Muscle of leg (tissue), 11 donors: ENCODE measurements around the gene TPM1. TPM values are rescaled to one million over a fixed set of nuclear protein-coding genes. Genes with fewer than 3 reads are reported as not detected.

Source experiments
- DNase-seq: peaks from one replicate; pipeline ENCODE4 v3.0.0; 2013
- H3K27ac ChIP-seq: one replicate; pipeline ENCODE4 v1.5.1; 2013; ENCODE audit warnings: mild to moderate bottlenecking, low read length, control low read depth
- H3K27me3 ChIP-seq: one replicate; pipeline ENCODE4 v1.6.1; 2013; ENCODE audit warnings: low read length; ENCODE audit not compliant: control insufficient read depth, insufficient read depth
- H3K36me3 ChIP-seq: one replicate; pipeline ENCODE4 v1.6.1; 2013; ENCODE audit warnings: low read length; ENCODE audit not compliant: control insufficient read depth, insufficient read depth
- H3K4me1 ChIP-seq: one replicate; pipeline ENCODE4 v1.6.1; 2013; ENCODE audit warnings: low read length; ENCODE audit not compliant: control insufficient read depth, insufficient read depth
- H3K4me3 ChIP-seq: one replicate; pipeline ENCODE4 v1.5.1; 2013; ENCODE audit warnings: low read length, control low read depth
- H3K9me3 ChIP-seq: replicated peaks from 2 replicates; pipeline ENCODE4 v1.6.1; 2013; ENCODE audit warnings: low read depth, low read length; ENCODE audit not compliant: control insufficient read depth
- WGBS: methylation state at CpG from one replicate; pipeline ENCODE4 v1.1.5; 2013; ENCODE audit warnings: missing lambda C conversion rate; ENCODE audit not compliant: insufficient coverage; 5-methylcytosine and 5-hydroxymethylcytosine counted together
- polyA plus RNA-seq, 8 donors: library from polyadenylated mRNA; unstranded; fragments of 120-200 nt; gene quantifications; one replicate each; pipeline versions ENCODE4 v1.2.1 to v1.2.3, GENCODE V29; 2013; ENCODE audit warnings: inconsistent platforms in 1 of 8, low replicate concordance in 1 of 8; ENCODE audit not compliant: insufficient read length in 8 of 8, insufficient read depth in 1 of 8
- total RNA-seq: library from RNA; stranded (reverse); fragments of 120-200 nt; gene quantifications from one replicate; pipeline ENCODE4 v1.2.4, GENCODE V29; 2013

The TPM1 gene
- total and polyA plus RNA-seq, 9 donors, result 1,893 to 5,870 (median 4,342) TPM

DNA sequence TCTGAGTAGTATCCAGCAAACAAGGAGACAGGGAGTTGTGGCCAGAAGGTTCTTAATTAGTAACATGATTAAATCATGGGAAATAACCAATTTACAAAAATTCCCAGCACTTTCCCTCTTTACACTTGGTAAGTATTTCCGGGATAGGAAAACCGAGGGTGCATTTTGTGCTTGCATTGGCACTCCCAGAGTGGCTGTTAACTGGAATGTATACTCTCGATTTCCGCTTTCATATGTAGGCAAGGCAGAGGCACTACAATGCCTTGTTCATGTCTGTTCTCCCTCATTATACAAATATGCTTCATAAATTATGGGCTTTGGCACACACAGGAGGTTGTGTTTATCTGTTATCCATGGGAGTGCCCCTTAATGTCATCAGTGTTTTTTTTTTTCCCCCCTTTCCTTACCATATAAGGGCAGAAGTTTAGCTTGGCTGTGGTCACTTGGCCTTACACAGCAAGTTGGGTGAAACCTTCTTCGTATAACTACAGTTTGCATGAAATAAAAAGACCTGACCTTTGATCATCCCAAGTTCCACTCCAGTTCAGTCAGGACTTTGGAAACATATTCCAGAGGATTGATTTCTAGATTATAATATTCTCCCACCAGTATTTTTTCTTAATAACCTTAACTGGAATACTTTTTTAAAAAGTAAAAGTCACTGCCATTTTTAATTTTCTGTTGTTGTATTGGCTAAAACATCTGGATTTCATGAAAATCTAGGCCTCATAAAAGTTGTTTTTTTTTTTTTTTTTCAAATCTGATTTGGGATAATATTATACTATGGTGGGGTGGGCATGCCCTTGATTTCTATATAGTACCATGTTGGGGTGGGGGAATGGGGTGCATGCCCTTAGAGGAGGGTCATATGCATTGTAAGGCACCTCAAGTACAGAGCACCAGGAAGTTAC is 8.9 kb downstream of the TPM1 start:
- Histone ChIP-seq H3K27ac (peak overlapping the region; percentile 49), H3K27me3 (peaks cover 3% of the 10 kb centered on the region), H3K4me1 (peaks cover 48% of the 10 kb centered on the region), H3K36me3 (peaks cover 31% of the 10 kb centered on the region), H3K4me3 (no peak overlapping the region), H3K9me3 (no peaks in the 10 kb centered on the region)
- peak; percentile 43 for DNase-seq
- 69% methylated on average over 3 of the region's 5 CpGs for WGBS

DNA sequence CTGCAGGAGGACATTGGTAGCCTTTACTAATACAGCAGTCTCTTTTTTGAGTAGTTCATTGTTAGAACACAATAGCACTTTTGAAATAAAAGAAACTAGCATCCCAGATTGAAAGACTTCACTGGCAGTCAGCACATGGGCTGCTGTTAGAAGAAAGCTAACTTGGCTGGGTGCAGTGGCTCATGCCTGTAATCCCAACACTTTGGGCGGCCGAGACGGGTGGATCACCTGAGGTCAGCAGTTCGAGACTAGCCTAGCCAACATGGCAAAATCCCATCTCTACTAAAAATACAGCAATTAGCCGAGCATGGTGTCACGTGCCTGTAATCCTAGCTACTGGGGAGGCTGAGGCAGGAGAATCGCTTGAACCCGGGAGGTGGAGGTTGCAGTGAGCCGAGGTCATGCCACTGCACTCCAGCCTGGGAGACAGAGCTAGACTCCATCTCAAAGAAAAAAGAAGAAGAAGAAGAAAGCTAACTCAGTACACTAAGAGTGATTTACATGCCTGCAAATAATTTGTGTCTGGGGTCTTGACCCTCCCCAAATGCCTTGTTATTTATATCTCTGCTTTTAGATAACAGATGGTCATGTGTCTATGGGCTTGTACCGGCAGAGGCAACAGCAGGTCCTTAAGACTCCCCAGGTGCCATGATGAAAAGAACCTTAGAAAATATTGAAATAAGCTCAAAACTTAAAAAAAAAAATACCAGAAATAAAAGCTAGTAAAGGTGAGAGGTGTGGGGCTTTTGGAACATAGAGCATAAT is 9.7 kb downstream of the TPM1 start:
- H3K4me3 ChIP-seq, result no peak overlapping the region
- no peak for DNase-seq

DNA sequence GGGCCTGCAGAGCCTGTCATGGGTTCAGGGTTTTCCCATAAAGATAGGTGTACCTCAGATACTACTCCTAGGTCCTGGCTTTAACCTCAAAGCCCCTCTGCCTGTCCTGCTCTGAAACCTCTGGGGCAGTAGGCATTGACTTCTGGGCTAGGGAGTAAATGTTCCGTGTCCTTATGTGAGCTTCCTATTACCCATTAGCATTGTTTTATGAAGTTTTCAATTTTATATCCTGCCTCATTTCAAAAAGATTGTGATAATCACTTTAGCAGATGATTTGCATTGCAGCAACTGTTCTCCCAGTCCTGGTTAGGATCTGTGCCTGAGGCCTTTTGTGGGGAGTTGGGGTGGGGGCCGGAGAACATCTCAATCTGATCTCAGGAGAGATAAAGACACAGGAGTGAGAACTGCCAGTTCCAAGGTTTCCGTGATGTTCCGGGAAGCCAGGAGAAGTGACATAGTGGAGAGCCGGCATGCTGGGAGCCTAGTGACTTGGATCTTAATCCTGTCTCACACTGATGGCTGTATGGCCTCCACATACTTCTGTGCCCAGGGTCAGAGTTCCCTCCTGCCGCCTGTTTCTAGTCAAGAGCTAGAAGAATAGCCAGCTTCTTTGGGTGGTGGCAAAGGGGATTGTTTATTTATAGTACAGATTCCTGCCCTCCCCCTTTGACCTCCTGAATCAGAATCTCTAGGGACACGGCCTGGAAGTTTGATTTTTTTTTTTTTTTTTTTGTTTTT is 10.6 kb downstream of the TPM1 start:
- Histone ChIP-seq H3K9me3 (no peaks in the 10 kb centered on the region), H3K4me1 (peaks cover 44% of the 10 kb centered on the region), H3K27me3 (no peaks in the 10 kb centered on the region), H3K4me3 (no peak overlapping the region), H3K27ac (peak overlapping the region; percentile 62), H3K36me3 (peaks cover 42% of the 10 kb centered on the region)
- 8% methylated on average over 2 of the region's 7 CpGs for WGBS
- peak; percentile 71 for DNase-seq

More for the DNA sequence above, 9.7 kb downstream of the TPM1 start:
- peaks cover 34% of the 10 kb centered on the region for H3K36me3 ChIP-seq
- H3K27me3 ChIP-seq, result no peaks in the 10 kb centered on the region
- 94% methylated on average over 3 of the region's 10 CpGs for WGBS
- peak overlapping the region; percentile 38 for H3K27ac ChIP-seq
- no peaks in the 10 kb centered on the region for H3K9me3 ChIP-seq
- H3K4me1 ChIP-seq, result peaks cover 48% of the 10 kb centered on the region

DNA sequence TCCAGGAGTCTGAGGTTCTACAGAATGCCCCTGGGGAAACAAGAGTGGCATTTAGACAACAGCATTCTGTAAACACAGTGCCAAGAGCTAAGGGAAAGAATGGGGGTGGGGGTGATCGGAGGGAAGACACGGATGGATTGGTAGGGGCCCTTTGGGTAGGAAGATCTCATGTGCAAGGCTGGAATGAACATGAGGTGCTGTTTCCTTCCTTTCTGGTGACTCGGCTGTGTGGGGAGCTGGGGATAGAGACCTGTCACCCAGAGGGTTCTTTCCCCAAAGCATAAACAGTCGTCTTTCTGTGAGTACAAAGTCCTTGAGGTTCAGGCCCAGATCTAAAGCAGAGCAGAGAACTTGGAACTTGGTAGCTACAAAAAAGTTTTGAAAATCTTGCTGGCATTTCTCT is 11.7 kb downstream of the TPM1 start:
- no peak for DNase-seq
- no peak overlapping the region for H3K27ac ChIP-seq
- H3K36me3 ChIP-seq, result peaks cover 51% of the 10 kb centered on the region
- H3K4me1 ChIP-seq, result peaks cover 39% of the 10 kb centered on the region
- WGBS, result 68% methylated on average over 2 of the region's 4 CpGs
- no peaks in the 10 kb centered on the region for H3K27me3 ChIP-seq
- H3K4me3 ChIP-seq, result no peak overlapping the region
- H3K9me3 ChIP-seq, result no peaks in the 10 kb centered on the region

DNA sequence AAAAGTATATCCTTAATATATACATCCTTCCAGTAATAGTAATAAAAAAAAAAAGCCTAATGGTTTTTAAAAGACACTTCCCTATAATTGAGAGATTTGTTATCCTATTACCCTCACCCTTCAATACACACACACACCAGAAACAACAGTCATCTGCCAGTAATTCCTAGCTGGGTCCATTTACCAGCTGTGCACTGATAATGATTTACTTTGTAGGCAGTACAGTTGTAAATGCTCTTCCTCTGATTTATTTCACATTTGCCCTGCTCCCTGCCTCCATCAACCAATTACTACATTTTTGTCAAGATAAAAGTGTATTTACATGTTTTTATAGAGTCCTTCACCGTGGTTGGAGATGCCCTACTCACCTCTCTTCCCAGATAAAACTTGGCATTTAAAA is 12.4 kb downstream of the TPM1 start:
- Histone ChIP-seq H3K4me1 (peaks cover 33% of the 10 kb centered on the region), H3K27me3 (no peaks in the 10 kb centered on the region), H3K9me3 (no peaks in the 10 kb centered on the region), H3K36me3 (peaks cover 57% of the 10 kb centered on the region), H3K4me3 (no peak overlapping the region), H3K27ac (no peak overlapping the region)
- no CpG with 5 or more reads among the region's 1 CpG for WGBS
- DNase-seq, result no peak

DNA sequence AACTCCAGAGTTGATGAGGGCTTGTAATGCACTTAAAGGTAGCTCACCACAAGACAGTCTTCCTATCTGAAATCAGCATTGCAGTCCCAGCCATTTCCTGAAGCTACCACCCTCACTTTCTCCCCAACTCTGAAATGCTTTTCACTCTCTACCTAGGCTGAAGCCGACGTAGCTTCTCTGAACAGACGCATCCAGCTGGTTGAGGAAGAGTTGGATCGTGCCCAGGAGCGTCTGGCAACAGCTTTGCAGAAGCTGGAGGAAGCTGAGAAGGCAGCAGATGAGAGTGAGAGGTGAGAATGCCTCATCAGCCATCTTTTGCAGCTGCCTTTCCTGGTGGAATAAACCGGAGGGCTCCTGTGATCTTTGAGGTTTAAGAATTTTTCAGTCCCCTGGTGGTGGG is 14.3 kb downstream of the TPM1 start:
- H3K27ac ChIP-seq, result no peak overlapping the region

DNA sequence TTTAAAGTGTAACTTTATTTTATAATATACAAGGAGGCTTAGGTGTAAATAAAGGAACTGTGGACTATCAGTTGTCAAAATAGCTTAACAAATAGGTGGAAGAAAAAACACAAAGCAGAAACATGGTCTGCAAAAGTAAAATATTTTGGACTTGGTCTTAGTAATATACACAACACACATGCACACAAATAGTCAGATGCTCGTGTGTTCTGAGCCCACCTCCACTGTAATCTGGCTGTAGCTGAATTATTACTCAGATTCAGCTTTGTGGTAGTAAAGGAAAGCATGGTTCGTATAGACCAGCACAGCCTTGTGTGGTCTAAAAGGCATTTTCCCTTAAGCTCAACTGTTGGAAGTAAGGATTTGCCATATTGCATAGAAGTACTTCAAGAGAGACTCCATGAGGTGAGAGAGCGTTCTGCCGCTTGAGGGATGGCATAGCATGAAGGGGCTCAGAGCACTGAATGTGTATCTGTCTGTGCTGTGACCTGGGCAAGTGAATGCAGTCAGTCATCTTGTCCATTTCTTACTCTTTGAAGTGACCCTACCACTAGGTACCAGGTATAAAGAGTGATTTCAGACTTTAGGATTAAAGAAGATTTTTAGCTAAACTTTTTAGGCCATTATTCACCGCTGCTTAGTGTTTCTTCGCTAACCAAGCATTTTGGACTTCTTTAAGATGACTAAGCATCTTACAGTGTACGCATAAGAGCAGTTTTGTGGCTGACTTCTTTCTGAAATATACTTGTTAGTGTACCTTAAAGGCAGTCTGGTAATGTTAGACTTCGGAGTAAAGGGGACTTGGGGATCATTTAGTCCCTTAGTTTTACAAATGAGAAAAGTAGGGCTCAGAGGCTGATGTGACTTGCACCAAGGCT is 15.2 kb downstream of the TPM1 start:
- Histone ChIP-seq H3K4me1 (peaks cover 23% of the 10 kb centered on the region), H3K27me3 (no peaks in the 10 kb centered on the region), H3K36me3 (peaks cover 68% of the 10 kb centered on the region), H3K9me3 (no peaks in the 10 kb centered on the region), H3K4me3 (no peak overlapping the region), H3K27ac (no peak overlapping the region)
- 60% methylated on average over 1 of the region's 8 CpGs for WGBS
- no peak for DNase-seq

More for the DNA sequence above, 14.3 kb downstream of the TPM1 start:
- Histone ChIP-seq H3K36me3 (peaks cover 62% of the 10 kb centered on the region), H3K4me1 (peaks cover 31% of the 10 kb centered on the region), H3K27me3 (no peaks in the 10 kb centered on the region), H3K9me3 (no peaks in the 10 kb centered on the region), H3K4me3 (no peak overlapping the region)
- 17% methylated on average over 1 of the region's 6 CpGs for WGBS
- peak; percentile 78 for DNase-seq

DNA sequence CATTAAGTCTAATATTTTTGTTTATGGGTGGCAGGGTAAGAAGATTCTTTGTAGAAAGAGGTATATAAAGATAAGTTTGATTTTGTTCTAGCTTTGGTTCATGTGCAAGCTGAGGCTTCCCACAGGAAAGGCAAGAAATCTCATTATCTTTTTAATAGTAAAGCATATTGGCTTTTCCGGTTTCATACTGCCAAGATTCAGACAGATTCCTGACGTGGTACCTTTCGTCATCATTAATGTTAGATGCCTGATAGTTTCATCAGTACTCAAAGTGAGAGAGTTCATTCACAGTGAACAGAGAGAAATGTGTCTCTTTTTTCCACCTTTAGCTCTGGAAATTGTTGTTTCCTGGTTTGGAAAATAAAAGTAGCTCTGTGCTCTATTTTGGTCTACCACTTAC is 16.5 kb downstream of the TPM1 start:
- Histone ChIP-seq H3K4me3 (no peak overlapping the region), H3K9me3 (no peaks in the 10 kb centered on the region), H3K27me3 (no peaks in the 10 kb centered on the region), H3K27ac (no peak overlapping the region), H3K4me1 (peaks cover 13% of the 10 kb centered on the region), H3K36me3 (peaks cover 70% of the 10 kb centered on the region)
- WGBS, result no CpG with 5 or more reads among the region's 3 CpGs
- DNase-seq, result no peak

DNA sequence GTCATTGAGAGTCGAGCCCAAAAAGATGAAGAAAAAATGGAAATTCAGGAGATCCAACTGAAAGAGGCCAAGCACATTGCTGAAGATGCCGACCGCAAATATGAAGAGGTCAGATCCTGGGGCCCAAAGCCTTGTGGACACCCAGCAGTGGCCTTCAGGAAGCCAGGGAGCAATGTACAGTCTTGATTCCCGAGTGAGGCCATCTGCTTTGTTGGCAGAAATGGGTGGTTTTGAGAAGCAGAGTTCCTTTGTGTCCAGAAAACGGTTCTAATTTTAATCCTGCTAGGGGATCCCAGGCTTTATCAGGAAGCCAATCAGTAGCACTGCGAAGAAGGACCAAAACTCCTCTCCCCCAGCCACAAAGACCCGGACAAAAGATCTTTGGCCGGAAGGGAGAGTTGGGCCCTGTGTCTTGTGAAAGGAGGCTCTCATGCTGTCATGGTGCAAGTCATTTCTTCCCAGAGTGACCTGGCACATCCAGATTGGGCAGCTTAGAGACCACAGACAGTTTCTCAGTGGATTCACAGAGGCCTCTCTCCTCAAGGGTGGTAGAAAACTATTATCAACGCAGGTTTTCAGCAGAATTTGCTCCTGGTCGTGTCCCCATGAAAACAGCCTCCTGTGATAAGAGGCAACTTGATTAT is 17.1 kb downstream of the TPM1 start:
- Histone ChIP-seq H3K4me1 (peaks cover 10% of the 10 kb centered on the region), H3K4me3 (no peak overlapping the region), H3K36me3 (peaks cover 71% of the 10 kb centered on the region), H3K9me3 (no peaks in the 10 kb centered on the region), H3K27ac (no peak overlapping the region), H3K27me3 (no peaks in the 10 kb centered on the region)
- no peak for DNase-seq
- 90% methylated on average over 5 of the region's 10 CpGs for WGBS
